IMR-90 (cell line): ENCODE results near the gene BLTP3B. TPM values are rescaled to one million over a fixed set of nuclear protein-coding genes. Genes with fewer than 3 reads are reported as not detected.

Experiments used
- ATAC-seq: fragments of 200-7000 bp; cut with Tn5 transposase; 2 replicates; pipeline ENCODE4 v1.9.1; 2020; ENCODE audit warnings: low read depth, mild to moderate bottlenecking, moderate library complexity
- BruUV-seq: library from RNA; stranded (reverse); fragments of 400-500 nt; replicated peaks from 2 replicates; lab custom pipeline; 2021; lab: Mats Ljungman, UMichigan
- CTCF ChIA-PET: fragments of 300-600 bp; formaldehyde crosslinking; extraction: SDS; loops from one replicate; lab custom pipeline; 2021; ENCODE audit warnings: antibody characterized with exemption; lab: Yijun Ruan, JAX
- POLR2A ChIA-PET: fragments of 300-600 bp; sonication (Branson Sonifier 250); formaldehyde crosslinking; loops from one replicate; lab custom pipeline; 2022; ENCODE audit warnings: antibody characterized with exemption; ENCODE audit not compliant: unreplicated experiment; lab: Charles Lee
- DNase-seq: peaks from one replicate; pipeline ENCODE4 v3.0.0; 2013
- H2AFZ ChIP-seq: replicated peaks from 2 replicates; pipeline ENCODE3; 2013; ENCODE audit warnings: low read length, mild to moderate bottlenecking; ENCODE audit not compliant: poor library complexity
- H2AK5ac ChIP-seq: 2 replicates; pipeline ENCODE4 v1.6.1; 2013; ENCODE audit warnings: low read depth, low read length, inconsistent platforms
- H2AK9ac ChIP-seq: replicated peaks from 2 replicates; pipeline ENCODE3; 2013; ENCODE audit warnings: mild to moderate bottlenecking, low read depth, low read length, moderate library complexity; ENCODE audit not compliant: poor library complexity
- H2BK120ac ChIP-seq: 2 replicates; pipeline ENCODE4 v1.6.1; 2013; ENCODE audit warnings: low read depth, low read length, inconsistent platforms
- H2BK15ac ChIP-seq: 3 replicates; pipeline ENCODE4 v1.6.1; 2013; ENCODE audit warnings: low read depth, low read length, inconsistent platforms
- H2BK20ac ChIP-seq: 2 replicates; pipeline ENCODE4 v1.6.1; 2013; ENCODE audit warnings: low read depth, mild to moderate bottlenecking, inconsistent platforms, low read length, moderate library complexity
- H2BK5ac ChIP-seq: 2 replicates; pipeline ENCODE4 v1.6.1; 2013; ENCODE audit warnings: mild to moderate bottlenecking, low read depth, low read length, inconsistent platforms; ENCODE audit not compliant: poor library complexity, severe bottlenecking
- H3K14ac ChIP-seq: replicated peaks from 2 replicates; pipeline ENCODE4 v1.6.1; 2013; ENCODE audit warnings: low read depth, low read length, inconsistent platforms
- H3K18ac ChIP-seq: 2 replicates; pipeline ENCODE4 v1.6.1; 2013; ENCODE audit warnings: low read depth, low read length, control low read depth
- H3K23ac ChIP-seq: 2 replicates; pipeline ENCODE4 v1.6.1; 2013; ENCODE audit warnings: low read depth, low read length, inconsistent platforms
- H3K27ac ChIP-seq: 2 replicates; pipeline ENCODE4 v1.5.1; 2013; ENCODE audit warnings: mild to moderate bottlenecking, control low read depth, low read length; ENCODE audit not compliant: insufficient read depth
- H3K27me3 ChIP-seq: 2 replicates; pipeline ENCODE4 v1.6.1; 2013; ENCODE audit warnings: low read length; ENCODE audit not compliant: control insufficient read depth, insufficient read depth
- H3K36me3 ChIP-seq: 2 replicates; pipeline ENCODE4 v1.6.1; 2013; ENCODE audit warnings: low read length, mixed read lengths; ENCODE audit not compliant: control insufficient read depth, insufficient read depth
- H3K4ac ChIP-seq: 2 replicates; pipeline ENCODE4 v1.6.1; 2013; ENCODE audit warnings: low read depth, low read length, inconsistent platforms
- H3K4me1 ChIP-seq: 2 replicates; pipeline ENCODE4 v1.6.1; 2013; ENCODE audit warnings: low read length, mixed read lengths; ENCODE audit not compliant: control insufficient read depth, insufficient read depth
- H3K4me2 ChIP-seq: 2 replicates; pipeline ENCODE4 v1.6.1; 2013; ENCODE audit warnings: low read depth, mild to moderate bottlenecking, control low read depth, low read length, moderate library complexity
- H3K4me3 ChIP-seq: 2 replicates; pipeline ENCODE4 v1.5.1; 2013; ENCODE audit warnings: low read depth, mild to moderate bottlenecking, control low read depth, low read length, moderate library complexity; ENCODE audit not compliant: insufficient read depth
- H3K56ac ChIP-seq: 2 replicates; pipeline ENCODE4 v1.6.1; 2013; ENCODE audit warnings: low read length, inconsistent platforms; ENCODE audit not compliant: insufficient read depth; ENCODE audit errors: extremely low read depth
- H3K79me1 ChIP-seq, 2 experiments: 2 replicates each; pipeline ENCODE4 v1.6.1; 2013; ENCODE audit warnings: low read length in 2 of 2, inconsistent platforms in 1 of 2, low read depth in 1 of 2
- H3K9ac ChIP-seq: 2 replicates; pipeline ENCODE4 v1.6.1; 2013; ENCODE audit warnings: low read depth, low read length, control low read depth
- H3K9me1 ChIP-seq: 2 replicates; pipeline ENCODE4 v1.6.1; 2013; ENCODE audit warnings: low read length, inconsistent platforms; ENCODE audit not compliant: insufficient read depth
- H3K9me3 ChIP-seq: 2 replicates; pipeline ENCODE4 v1.6.1; 2013; ENCODE audit warnings: low read length; ENCODE audit not compliant: control insufficient read depth, insufficient read depth
- H4K20me1 ChIP-seq: 2 replicates; pipeline ENCODE4 v1.6.1; 2013; ENCODE audit warnings: low read length, inconsistent platforms; ENCODE audit not compliant: insufficient read depth
- H4K5ac ChIP-seq: 2 replicates; pipeline ENCODE4 v1.6.1; 2013; ENCODE audit warnings: mild to moderate bottlenecking, low read depth, low read length, control low read depth
- H4K8ac ChIP-seq, 2 experiments: 2 replicates each; pipeline ENCODE4 v1.6.1; 2013; ENCODE audit warnings: low read depth in 2 of 2, low read length in 2 of 2, control low read depth in 1 of 2, inconsistent platforms in 1 of 2
- H4K91ac ChIP-seq: 2 replicates; pipeline ENCODE4 v1.6.1; 2013; ENCODE audit warnings: low read depth, low read length, inconsistent platforms; ENCODE audit not compliant: insufficient read depth
- MAZ ChIP-seq: IDR thresholded peaks from 2 replicates; pipeline ENCODE4 v1.6.1; 2012; ENCODE audit warnings: low read depth, mild to moderate bottlenecking, low read length, improper control_type of control experiment, moderate library complexity, borderline replicate concordance
- RAD21 ChIP-seq: IDR thresholded peaks from 2 replicates; pipeline ENCODE4 v1.6.1; 2012; ENCODE audit warnings: low read length, improper control_type of control experiment
- RFX5 ChIP-seq: IDR thresholded peaks from 2 replicates; pipeline ENCODE4 v1.8.0; 2012; ENCODE audit warnings: low read depth, mild to moderate bottlenecking, low read length, moderate library complexity
- WGBS, 2 experiments: methylation state at CpG; one replicate each; pipeline versions ENCODE4 v1.1.5 to v1.1.7; 2013; ENCODE audit warnings: missing lambda C conversion rate in 2 of 2; ENCODE audit not compliant: insufficient read length in 1 of 2; ENCODE audit errors: extremely low coverage in 2 of 2; 5-methylcytosine and 5-hydroxymethylcytosine counted together
- dilution Hi-C: fragments of 300-500 bp; cut with HindIII; formaldehyde crosslinking; loops from one replicate; pipeline ENCODE4 v1.14.3; 2018; ENCODE audit warnings: low sequenced_read_pairs; ENCODE audit not compliant: unreplicated experiment
- in situ Hi-C: fragments of 300-500 bp; cut with MboI; formaldehyde crosslinking; loops from 3 replicates; pipeline ENCODE4 v1.14.3; 2019; ENCODE audit warnings: low sequenced_read_pairs, inconsistent platforms, mixed read lengths
- intact Hi-C: fragments of 100-400 bp; cut with micrococcal nuclease; formaldehyde crosslinking; loops from 2 replicates; pipeline ENCODE4 v1.10.0; 2022
- polyA plus RNA-seq, 3 experiments: library from polyadenylated mRNA; depleted of rRNA; stranded (reverse); fragments of >200 nt; gene quantifications; 2 replicates each; pipeline ENCODE4 v1.2.3, GENCODE V29; 2012; ENCODE audit warnings: low replicate concordance in 1 of 3
- total RNA-seq: library from RNA; depleted of rRNA; stranded (reverse); fragments of >200 nt; gene quantifications from 2 replicates; pipeline ENCODE4 v1.2.3, GENCODE V29; 2012

BLTP3B gene
- total and polyA plus RNA-seq, 2 of the 4 experiments (the other 2 are of a cell fraction), result 8.9 to 38.7 TPM

DNA sequence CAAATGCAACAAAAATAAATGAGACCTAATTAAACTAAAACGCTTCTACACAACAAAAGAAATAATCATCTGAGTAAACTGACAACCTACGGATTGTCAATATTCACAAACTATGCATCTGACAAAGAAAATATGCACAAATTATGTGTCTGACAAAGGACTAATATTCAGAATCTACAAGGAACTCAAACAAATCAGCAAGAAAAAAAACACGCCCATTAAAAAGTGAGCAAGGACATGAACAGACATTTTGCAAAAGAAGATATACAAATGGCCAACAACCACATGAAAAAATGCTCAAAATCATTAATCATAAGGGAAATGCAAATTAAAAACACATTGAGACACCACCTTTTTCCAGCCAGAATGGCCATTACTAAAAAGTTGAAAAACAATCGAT is 37.0 kb downstream of the BLTP3B start:
- H3K56ac ChIP-seq, result no peak overlapping the region
- POLR2A ChIA-PET, result no interaction called here
- H4K20me1 ChIP-seq, result no peaks in the 10 kb centered on the region
- no peak overlapping the region for H3K4ac ChIP-seq
- H2BK15ac ChIP-seq, result no peak overlapping the region
- WGBS, 2 experiments, result no CpG with 5 or more reads among the region's 4 CpGs
- no peaks in the 10 kb centered on the region for H3K4me1 ChIP-seq
- H3K4me3 ChIP-seq, result no peak overlapping the region
- no peak overlapping the region for H3K27ac ChIP-seq
- no peak overlapping the region for H3K14ac ChIP-seq
- no peak overlapping the region for H2BK20ac ChIP-seq
- no peak overlapping the region for H4K5ac ChIP-seq
- H4K8ac ChIP-seq, result no peak overlapping the region
- H2AK9ac ChIP-seq, result no peak overlapping the region
- H2BK5ac ChIP-seq, result no peak overlapping the region
- no peak overlapping the region for H2AK5ac ChIP-seq
- CTCF ChIA-PET, result no interaction called here
- in situ Hi-C loops, result no loop called here
- H3K23ac ChIP-seq, result no peak overlapping the region
- no peak for ATAC-seq
- H3K27me3 ChIP-seq, result no peaks in the 10 kb centered on the region
- no peak overlapping the region for H2AFZ ChIP-seq
- dilution Hi-C loops, result no loop called here
- DNase-seq, result no peak
- no peak overlapping the region for H3K4me2 ChIP-seq
- TF ChIP-seq RFX5 (no peak), RAD21 (no peak), MAZ (no peak)
- peaks cover 4 to 13% of the 10 kb centered on the region in 2 experiments for H3K79me1 ChIP-seq
- no peak overlapping the region for H3K18ac ChIP-seq
- intact Hi-C loops, result no loop called here
- no peak overlapping the region for H4K91ac ChIP-seq
- BruUV-seq, result no TSS peak
- no peaks in the 10 kb centered on the region for H3K9me1 ChIP-seq
- H3K9me3 ChIP-seq, result no peaks in the 10 kb centered on the region
- H3K9ac ChIP-seq, result no peak overlapping the region
- H2BK120ac ChIP-seq, result no peak overlapping the region
- peaks cover 2% of the 10 kb centered on the region; the same call in 1 of the 2 replicates for H3K36me3 ChIP-seq
